GM12878 (cell line): Measurements from ENCODE around the gene SCP2. TPM values are rescaled to one million over a fixed set of nuclear protein-coding genes. Genes with fewer than 3 reads are reported as not detected.

Experiments used
- ATAC-seq: fragments of 200-7000 bp; cut with Tn5 transposase; 3 replicates; pipeline ENCODE4 v1.9.1; 2020; ENCODE audit warnings: mild to moderate bottlenecking, moderate library complexity
- BruUV-seq: library from RNA; stranded (reverse); fragments of 400-500 nt; replicated peaks from 2 replicates; lab custom pipeline; 2021; lab: Mats Ljungman, UMichigan
- CTCF ChIA-PET: fragments of 300-600 bp; sonication (Branson Sonifier 250); formaldehyde crosslinking; extraction: SDS; loops from one replicate; lab custom pipeline; 2021; ENCODE audit warnings: inconsistent platforms; lab: Yijun Ruan, JAX
- POLR2A ChIA-PET: fragments of 350-600 bp; formaldehyde crosslinking; extraction: SDS; loops from one replicate; lab custom pipeline; 2021; ENCODE audit warnings: inconsistent platforms; lab: Charles Lee
- RAD21 ChIA-PET: fragments of 300-600 bp; sonication (Branson Sonifier 250); formaldehyde crosslinking; loops from one replicate; lab custom pipeline; 2023; ENCODE audit warnings: antibody characterized with exemption; ENCODE audit not compliant: unreplicated experiment; lab: Charles Lee
- SMC1A ChIA-PET: fragments of 300-600 bp; sonication (Branson Sonifier 250); formaldehyde crosslinking; loops from one replicate; lab custom pipeline; 2023; ENCODE audit not compliant: unreplicated experiment, uncharacterized antibody; lab: Charles Lee
- DNase-seq: peaks from one replicate; pipeline ENCODE4 v3.0.0-alpha.2; 2011; ENCODE audit warnings: low read depth, low spot score
- FAIRE-seq: peaks from 3 replicates; lab custom pipeline; 2011; peaks lifted over from hg19 to GRCh38; lab: Jason Lieb, UNC
- H2AFZ ChIP-seq: 2 replicates; pipeline ENCODE4 v1.6.0; 2011; ENCODE audit warnings: low read depth, low read length, control low read depth; ENCODE audit not compliant: control insufficient read depth
- H3K27ac ChIP-seq: 2 replicates; pipeline ENCODE4 v1.5.1; 2011; ENCODE audit warnings: control low read depth; ENCODE audit not compliant: control insufficient read depth, insufficient read depth
- H3K27me3 ChIP-seq, 2 experiments: replicated peaks in 1 of 2; 2 replicates each; pipeline versions ENCODE4 v1.6.0 to v1.6.1; 2011; ENCODE audit warnings: low read length in 1 of 2; ENCODE audit not compliant: control insufficient read depth in 2 of 2, insufficient read depth in 2 of 2
- H3K36me3 ChIP-seq, 2 experiments: 2 replicates each; pipeline ENCODE4 v1.5.1; 2011; ENCODE audit warnings: low read length in 1 of 2; ENCODE audit not compliant: control insufficient read depth in 2 of 2, insufficient read depth in 2 of 2
- H3K4me1 ChIP-seq: 2 replicates; pipeline ENCODE4 v1.6.1; 2011; ENCODE audit warnings: mild to moderate bottlenecking, low read length, moderate library complexity, mixed read lengths; ENCODE audit not compliant: control insufficient read depth, insufficient read depth
- H3K4me2 ChIP-seq: 2 replicates; pipeline ENCODE4 v1.6.0; 2011; ENCODE audit warnings: control low read depth; ENCODE audit not compliant: control insufficient read depth, insufficient read depth
- H3K4me3 ChIP-seq: fragments of 200-600 bp; sonication (generic); 2 replicates; pipeline ENCODE4 v1.5.1; 2016
- H3K79me2 ChIP-seq: 2 replicates; pipeline ENCODE4 v1.6.0; 2011; ENCODE audit warnings: low read length; ENCODE audit not compliant: control insufficient read depth, insufficient read depth
- H3K9ac ChIP-seq: 2 replicates; pipeline ENCODE4 v1.8.0; 2011; ENCODE audit warnings: low read length, control low read depth, mixed read lengths; ENCODE audit not compliant: control insufficient read depth, insufficient read depth
- H3K9me3 ChIP-seq: replicated peaks from 3 replicates; pipeline ENCODE4 v1.5.1; 2011; ENCODE audit warnings: mild to moderate bottlenecking, low read length; ENCODE audit not compliant: control insufficient read depth, insufficient read depth
- H4K20me1 ChIP-seq: 2 replicates; pipeline ENCODE4 v1.6.0; 2011; ENCODE audit not compliant: control insufficient read depth, insufficient read depth
- ATF3 ChIP-seq: IDR thresholded peaks from 2 replicates; pipeline ENCODE4 v1.6.1; 2011; ENCODE audit warnings: low read depth, mild to moderate bottlenecking, low read length, moderate library complexity, borderline replicate concordance; ENCODE audit errors: extremely low read depth
- BMI1 ChIP-seq: fragments of 450-650 bp; IDR thresholded peaks from 2 replicates; pipeline ENCODE4 v1.6.1; 2016; ENCODE audit warnings: mild to moderate bottlenecking, moderate library complexity, borderline replicate concordance
- CBX3 ChIP-seq: fragments of 200-600 bp; sonication (generic); IDR thresholded peaks from 2 replicates; pipeline ENCODE4 v1.6.1; 2016; ENCODE audit warnings: low read depth, borderline replicate concordance
- CTCF ChIP-seq, 3 experiments: IDR thresholded peaks in 2 of 3; conservative IDR thresholded peaks in 1 of 3; 2 replicates each; pipeline ENCODE4 v1.5.1; 2011; ENCODE audit warnings: low read depth in 3 of 3, low read length in 3 of 3, mild to moderate bottlenecking in 3 of 3, control low read depth in 2 of 3, moderate library complexity in 2 of 3, inconsistent platforms in 1 of 3, mixed read lengths in 1 of 3; ENCODE audit not compliant: control insufficient read depth in 2 of 3, insufficient read depth in 1 of 3; ENCODE audit errors: extremely low read depth in 1 of 3
- IRF3 ChIP-seq: fragments of 450-650 bp; IDR thresholded peaks from 2 replicates; pipeline ENCODE4 v1.6.1; 2014; ENCODE audit warnings: mild to moderate bottlenecking
- IRF5 ChIP-seq: fragments of 450-650 bp; IDR thresholded peaks from 2 replicates; pipeline ENCODE4 v1.6.1; 2017; ENCODE audit warnings: borderline replicate concordance
- NR2F1 ChIP-seq: fragments of 450-650 bp; conservative IDR thresholded peaks from 2 replicates; pipeline ENCODE4 v1.6.1; 2017; ENCODE audit warnings: mild to moderate bottlenecking
- POLR2AphosphoS2 ChIP-seq: IDR thresholded peaks from 2 replicates; pipeline ENCODE4 v1.6.1; 2011; ENCODE audit warnings: low read depth, mild to moderate bottlenecking, low read length, improper control_type of control experiment, moderate library complexity
- SIN3A ChIP-seq: IDR thresholded peaks from 2 replicates; pipeline ENCODE4 v1.6.1; 2012; ENCODE audit warnings: low read depth, low read length, improper control_type of control experiment
- SMAD5 ChIP-seq: IDR thresholded peaks from 2 replicates; pipeline ENCODE4 v1.6.1; 2016; ENCODE audit warnings: antibody characterized with exemption, low read depth
- SREBF1 ChIP-seq: IDR thresholded peaks from 2 replicates; pipeline ENCODE4 v1.6.1; 2012; ENCODE audit warnings: mild to moderate bottlenecking, low read length
- STAT3 ChIP-seq: IDR thresholded peaks from 2 replicates; pipeline ENCODE4 v1.6.1; 2011; ENCODE audit warnings: low read depth, low read length, improper control_type of control experiment
- TCF12 ChIP-seq: IDR thresholded peaks from 2 replicates; pipeline ENCODE4 v1.6.1; 2011; ENCODE audit warnings: low read depth, mild to moderate bottlenecking, low read length
- YBX1 ChIP-seq: fragments of 450-650 bp; IDR thresholded peaks from 2 replicates; pipeline ENCODE4 v1.6.1; 2016; ENCODE audit warnings: antibody characterized with exemption
- ZNF622 ChIP-seq: fragments of 450-650 bp; IDR thresholded peaks from 2 replicates; pipeline ENCODE4 v1.6.1; 2017; ENCODE audit warnings: mild to moderate bottlenecking, inconsistent platforms
- WGBS: methylation state at CpG from one replicate; pipeline ENCODE4 v1.1.6; 2016; ENCODE audit warnings: low lambda C conversion rate; ENCODE audit not compliant: insufficient replicate concordance, insufficient coverage; ENCODE audit errors: missing lambda C conversion rate; 5-methylcytosine and 5-hydroxymethylcytosine counted together
- in situ Hi-C: fragments of 300-500 bp; cut with MboI; formaldehyde crosslinking; loops from 9 replicates; pipeline ENCODE4 v1.14.3; 2018; ENCODE audit warnings: mixed read lengths
- intact Hi-C: fragments of 100-400 bp; cut with micrococcal nuclease; formaldehyde crosslinking; loops from one replicate; pipeline ENCODE4 v1.14.2; 2022; ENCODE audit not compliant: unreplicated experiment
- polyA plus RNA-seq, 11 experiments: library from polyadenylated mRNA; depleted of rRNA in 4 of 11; unstranded in 6 of 11; stranded (reverse) in 5 of 11; fragments of >200 nt; fragmentation: Nextera tagmentation in 4 of 11; fragmentation: Illumina TruSeq in 1 of 11; extraction: Ambion mirVana in 4 of 11; extraction: Trizol in 1 of 11; gene quantifications; 1 replicate in 1 of 11; 2 replicates in 10 of 11; pipeline versions ENCODE4 v1.2.1 to v1.2.3, GENCODE V29; 2011 to 2016; ENCODE audit warnings: inconsistent platforms in 2 of 11, missing spikeins in 2 of 11, low read depth in 1 of 11
- total RNA-seq, 4 experiments: library from RNA; depleted of rRNA in 3 of 4; stranded (reverse); fragments of >200 nt in 3 of 4; fragmentation: Illumina TruSeq in 1 of 4; extraction: Trizol in 1 of 4; gene quantifications; 2 replicates each; pipeline versions ENCODE4 v1.2.1 to v1.2.3, GENCODE V29; 2013 to 2021

SCP2 gene
- total and polyA plus RNA-seq, 10 of the 15 experiments (the other 5 are each of a cell fraction or from before 2014, with no cell fraction given): 74.3 to 327 (median 127) TPM

GRCh38 chr1:53043271-53043670 lies 116.2 kb downstream of the SCP2 start:
- Histone ChIP-seq H3K4me2 (no peak overlapping the region), H3K9ac (no peak overlapping the region), H3K27ac (no peak overlapping the region), H3K79me2 (no peaks in the 10 kb centered on the region), H3K27me3 (no peaks in the 10 kb centered on the region), H3K4me3 (no peak overlapping the region), H3K4me1 (no peaks in the 10 kb centered on the region), H3K36me3 (peaks cover 3 to 4% of the 10 kb centered on the region in 2 experiments; a peak in 3 of 4 replicates), H3K9me3 (no peaks in the 10 kb centered on the region), H4K20me1 (no peaks in the 10 kb centered on the region), H2AFZ (no peak overlapping the region)
- FAIRE-seq (no peak), ATAC-seq (no peak), DNase-seq (no peak)
- TF ChIP-seq SIN3A (no peak), SREBF1 (no peak), CTCF (IDR thresholded peaks at IDR 0.05 in 2 of 3, conservative IDR thresholded peaks at IDR 0.05 in 1 of 3; ENCODE audit: control insufficient read depth in 2 of 3, extremely low read depth in 1 of 3, insufficient read depth in 1 of 3, low read depth in 3 of 3, low read length in 3 of 3) (no peak), BMI1 (no peak)
- intact Hi-C loops (no loop called here), in situ Hi-C loops (no loop called here)
- SMC1A ChIA-PET: no interaction called here
- CTCF ChIA-PET: interaction anchor here (0.7 to 1.6 kb wide), 4 partner anchors 11 to 182 kb away, joined by 3 to 4 read pairs (median 3); no protein-coding TSS in a partner anchor
- POLR2A ChIA-PET: interaction anchor here (0.6 kb wide), 1 partner anchor 31 kb away, joined by 5 read pairs; no protein-coding TSS in a partner anchor
- TSS peak; percentile 20 for BruUV-seq
- RAD21 ChIA-PET: no interaction called here

- H3K4me2 ChIP-seq: no peak overlapping the region
- RAD21 ChIA-PET: no interaction called here
- H4K20me1 ChIP-seq: no peaks in the 10 kb centered on the region
- H3K27me3 ChIP-seq: no peaks in the 10 kb centered on the region
- H3K4me1 ChIP-seq: no peaks in the 10 kb centered on the region
- CTCF ChIA-PET: interaction anchor here (1.5 kb wide), 1 partner anchor 9 kb away, joined by 3 read pairs; no protein-coding TSS in a partner anchor
- DNase-seq: no peak
- SMC1A ChIA-PET: no interaction called here
- no peak for ATAC-seq
- no TSS peak for BruUV-seq
- H3K79me2 ChIP-seq: no peaks in the 10 kb centered on the region
- H3K9me3 ChIP-seq: no peaks in the 10 kb centered on the region
- WGBS: 85% methylated on average over 5 of the region's 5 CpGs
- H2AFZ ChIP-seq: no peak overlapping the region
- intact Hi-C loops: no loop called here
- H3K9ac ChIP-seq: no peak overlapping the region
- peaks cover 2 to 6% of the 10 kb centered on the region in 2 experiments for H3K36me3 ChIP-seq
- H3K27ac ChIP-seq: no peak overlapping the region
- POLR2A ChIA-PET: interaction anchor here (0.5 kb wide), 1 partner anchor 177 kb away, joined by 3 read pairs; no protein-coding TSS in a partner anchor
- FAIRE-seq: no peak
- H3K4me3 ChIP-seq: no peak overlapping the region
- in situ Hi-C loops: no loop called here
- no peak for TF ChIP-seq POLR2AphosphoS2
- no peak for TF ChIP-seq NR2F1
- no peak for TF ChIP-seq IRF5
- no peak for TF ChIP-seq TCF12
- TF ChIP-seq IRF3: no peak
- TF ChIP-seq YBX1: no peak
- TF ChIP-seq ATF3: no peak
- no peak for TF ChIP-seq SMAD5
- TF ChIP-seq STAT3: no peak
- TF ChIP-seq ZNF622: no peak
- TF ChIP-seq CBX3: no peak
These were observed 117.8 kb downstream of the SCP2 start for GRCh38 chr1:53044926-53045325.
